K562 (cell line): ENCODE results near the gene BCL10. TPM values are rescaled to one million over a fixed set of nuclear protein-coding genes. Genes with fewer than 3 reads are reported as not detected.

Experiments
- ATAC-seq: fragments of 200-7000 bp; cut with Tn5 transposase; 3 replicates; pipeline ENCODE4 v1.9.1; 2020; ENCODE audit warnings: moderate library complexity
- BruUV-seq: library from RNA; stranded (reverse); fragments of 400-500 nt; replicated peaks from 2 replicates; lab custom pipeline; 2021; lab: Mats Ljungman, UMichigan
- CTCF ChIA-PET: fragments of 300-600 bp; formaldehyde crosslinking; extraction: SDS; loops from one replicate; lab custom pipeline; 2021; ENCODE audit warnings: low intra/inter-chr PET ratio; lab: Yijun Ruan, JAX
- POLR2A ChIA-PET: fragments of 300-600, 350-650 bp; sonication (Branson Sonifier 250); formaldehyde crosslinking; extraction: SDS; loops from one replicate; lab custom pipeline; 2021; ENCODE audit warnings: antibody characterized with exemption, inconsistent platforms; lab: Yijun Ruan, JAX
- DNase-seq, 4 experiments: peaks; one replicate each; pipeline versions ENCODE4 v3.0.0 to v3.0.0-alpha.2; 2011 to 2018; ENCODE audit warnings: low spot score in 3 of 4, mixed read lengths in 3 of 4; ENCODE audit errors: extremely low read depth in 1 of 4
- FAIRE-seq: peaks from 2 replicates; lab custom pipeline; 2011; peaks lifted over from hg19 to GRCh38; lab: Jason Lieb, UNC
- H2AFZ ChIP-seq: 2 replicates; pipeline ENCODE4 v1.6.0; 2011; ENCODE audit warnings: low read depth, low read length, control low read depth, inconsistent platforms
- H3K27ac ChIP-seq: fragments of 200-600 bp; 3 replicates; pipeline ENCODE4 v1.8.0; 2011; ENCODE audit warnings: low read depth, mild to moderate bottlenecking, control low read depth, inconsistent platforms, low read length, moderate library complexity, mixed read lengths; ENCODE audit errors: extremely low read depth
- H3K27me3 ChIP-seq, 2 experiments: fragments of 300-600 bp in 1 of 2; 2 replicates in 1 of 2; 3 replicates in 1 of 2; pipeline versions ENCODE4 v1.6.0 to v1.8.0; 2011; ENCODE audit warnings: inconsistent platforms in 2 of 2, low read length in 2 of 2, mild to moderate bottlenecking in 1 of 2, mixed read lengths in 1 of 2, moderate library complexity in 1 of 2; ENCODE audit not compliant: control insufficient read depth in 2 of 2, insufficient read depth in 2 of 2
- H3K36me3 ChIP-seq: fragments of 300-600 bp; 3 replicates; pipeline ENCODE4 v1.8.0; 2011; ENCODE audit warnings: mild to moderate bottlenecking, low read length, inconsistent platforms; ENCODE audit not compliant: control insufficient read depth, insufficient read depth
- H3K4me1 ChIP-seq, 2 experiments: fragments of 200-600 bp in 1 of 2; replicated peaks in 1 of 2; 2 replicates in 1 of 2; 3 replicates in 1 of 2; pipeline versions ENCODE4 v1.5.1 to v1.8.0; 2011; ENCODE audit warnings: inconsistent platforms in 2 of 2, low read length in 2 of 2, mild to moderate bottlenecking in 1 of 2, mixed read lengths in 1 of 2, moderate library complexity in 1 of 2; ENCODE audit not compliant: control insufficient read depth in 2 of 2, insufficient read depth in 2 of 2
- H3K4me2 ChIP-seq: 2 replicates; pipeline ENCODE4 v1.6.1; 2011; ENCODE audit warnings: low read length, control low read depth, inconsistent platforms, mixed read lengths; ENCODE audit not compliant: insufficient read depth
- H3K4me3 ChIP-seq: fragments of 200-600 bp; sonication (generic), shearing (Covaris generic); 2 replicates; pipeline ENCODE4 v1.5.1; 2016; ENCODE audit warnings: control low read depth, inconsistent platforms
- H3K79me2 ChIP-seq: fragments of 200-600 bp; 3 replicates; pipeline ENCODE4 v1.8.0; 2011; ENCODE audit warnings: low read length, inconsistent platforms; ENCODE audit not compliant: control insufficient read depth, insufficient read depth
- H3K9ac ChIP-seq, 2 experiments: 2 replicates each; pipeline versions ENCODE4 v1.6.0 to v1.6.1; 2011; ENCODE audit warnings: low read depth in 2 of 2, low read length in 2 of 2, control low read depth in 1 of 2, inconsistent platforms in 1 of 2, mild to moderate bottlenecking in 1 of 2, mixed read lengths in 1 of 2; ENCODE audit not compliant: insufficient read depth in 1 of 2
- H3K9me1 ChIP-seq: one replicate; pipeline ENCODE4 v1.6.0; 2011; ENCODE audit warnings: inconsistent platforms, mild to moderate bottlenecking, low read length, moderate library complexity; ENCODE audit not compliant: control insufficient read depth, insufficient read depth
- H3K9me3 ChIP-seq: replicated peaks from 2 replicates; pipeline ENCODE4 v1.5.1; 2011; ENCODE audit warnings: low read depth, low read length, inconsistent platforms; ENCODE audit not compliant: control insufficient read depth, insufficient read depth
- H4K20me1 ChIP-seq: replicated peaks from 2 replicates; pipeline ENCODE4 v1.6.1; 2011; ENCODE audit warnings: low read length, inconsistent platforms, mixed read lengths; ENCODE audit not compliant: control insufficient read depth, insufficient read depth
- CHCHD3 ChIP-seq: fragments of 250-450 bp; sonication (Bioruptor Pico); IDR thresholded peaks from 2 replicates; pipeline ENCODE4 v2.1.2; 2022; ENCODE audit warnings: mild to moderate bottlenecking
- CHD1 ChIP-seq: fragments of 200-600 bp; sonication (generic); IDR thresholded peaks from one replicate; pipeline ENCODE4 v1.6.1; 2012; ENCODE audit warnings: mild to moderate bottlenecking, moderate library complexity, low read length, inconsistent platforms
- CTBP1 ChIP-seq: fragments of 450-650 bp; IDR thresholded peaks from 2 replicates; pipeline ENCODE4 v1.6.1; 2016; ENCODE audit warnings: borderline replicate concordance
- E2F6 ChIP-seq, 2 experiments: IDR thresholded peaks; 2 replicates each; pipeline ENCODE4 v1.6.1; 2011; ENCODE audit warnings: borderline replicate concordance in 1 of 2, control low read depth in 1 of 2, low read depth in 1 of 2, low read length in 1 of 2, mild to moderate bottlenecking in 1 of 2, mixed read lengths in 1 of 2, moderate library complexity in 1 of 2; ENCODE audit not compliant: insufficient read depth in 1 of 2, insufficient read length in 1 of 2, poor library complexity in 1 of 2, severe bottlenecking in 1 of 2; ENCODE audit errors: extremely low read depth in 1 of 2
- HCFC1 ChIP-seq: IDR thresholded peaks from 2 replicates; pipeline ENCODE4 v1.6.1; 2012; ENCODE audit warnings: low read depth, low read length, improper control_type of control experiment
- ILK ChIP-seq: fragments of 450-650 bp; IDR thresholded peaks from 2 replicates; pipeline ENCODE4 v1.6.1; 2016; ENCODE audit warnings: missing genetic modification characterization, low read depth, mild to moderate bottlenecking, missing compliant biosample characterization, moderate library complexity, borderline replicate concordance
- PATZ1 ChIP-seq: fragments of 250-450 bp; sonication (Bioruptor Pico); IDR thresholded peaks from 2 replicates; pipeline ENCODE4 v1.5.0; 2020; ENCODE audit warnings: mild to moderate bottlenecking, borderline replicate concordance
- PBX2 ChIP-seq, 2 experiments: IDR thresholded peaks in 1 of 2; conservative IDR thresholded peaks in 1 of 2; 2 replicates each; pipeline ENCODE4 v1.6.1; 2016; ENCODE audit warnings: low read depth in 2 of 2, mild to moderate bottlenecking in 1 of 2, missing compliant biosample characterization in 1 of 2, missing genetic modification characterization in 1 of 2, moderate library complexity in 1 of 2
- PTBP1 ChIP-seq: fragments of 200-400 bp; formaldehyde crosslinking; IDR thresholded peaks from 2 replicates; pipeline ENCODE4 v1.6.1; 2017; ENCODE audit warnings: low read depth, low read length
- RFX1 ChIP-seq: fragments of 450-650 bp; IDR thresholded peaks from 2 replicates; pipeline ENCODE4 v1.6.1; 2016; ENCODE audit warnings: mild to moderate bottlenecking, moderate library complexity
- SMARCE1 ChIP-seq: fragments of 450-650 bp; IDR thresholded peaks from 2 replicates; pipeline ENCODE4 v1.7.1; 2016; ENCODE audit warnings: mild to moderate bottlenecking
- SRSF7 ChIP-seq: fragments of 200-400 bp; formaldehyde crosslinking; optimal IDR thresholded peaks from 2 replicates; pipeline ENCODE3; 2017; ENCODE audit warnings: mild to moderate bottlenecking, low read depth, low read length
- XRCC4 ChIP-seq: IDR thresholded peaks from one replicate; pipeline ENCODE4 v1.6.1; 2011; ENCODE audit not compliant: insufficient read depth, insufficient read length; ENCODE audit errors: extremely low read depth
- ZNF12 ChIP-seq: sonication (generic); formaldehyde crosslinking; IDR thresholded peaks from 2 replicates; pipeline ENCODE4 v1.4.0; 2020; ENCODE audit warnings: mild to moderate bottlenecking, missing genetic modification reagents
- ZNF124 ChIP-seq: sonication (generic); formaldehyde crosslinking; IDR thresholded peaks from 2 replicates; pipeline ENCODE4 v1.8.1; 2022; ENCODE audit warnings: missing genetic modification reagents
- ZNF134 ChIP-seq: fragments of 250-450 bp; sonication (Bioruptor Pico); conservative IDR thresholded peaks from 2 replicates; pipeline ENCODE4 v1.4.0; 2020
- ZNF232 ChIP-seq: sonication (generic); formaldehyde crosslinking; IDR thresholded peaks from 2 replicates; pipeline ENCODE4 v1.8.0; 2022; ENCODE audit warnings: mild to moderate bottlenecking, missing genetic modification reagents
- ZNF408 ChIP-seq: fragments of 250-450 bp; sonication (Bioruptor Pico); IDR thresholded peaks from 2 replicates; pipeline ENCODE4 v1.4.0; 2020; ENCODE audit warnings: low read depth, mild to moderate bottlenecking, moderate library complexity
- WGBS: fragments of 100-300 bp; shearing (Covaris generic); methylation state at CpG from one replicate; pipeline ENCODE4 v1.1.6; 2016; ENCODE audit warnings: low coverage, mixed read lengths; ENCODE audit not compliant: insufficient coverage; ENCODE audit errors: missing lambda C conversion rate; 5-methylcytosine and 5-hydroxymethylcytosine counted together
- in situ Hi-C: fragments of 300-500 bp; cut with MboI; formaldehyde crosslinking; loops from 4 replicates; pipeline ENCODE4 v1.15.0; 2018; ENCODE audit warnings: inconsistent platforms, mixed read lengths
- intact Hi-C: fragments of 100-400 bp; cut with micrococcal nuclease; formaldehyde crosslinking; loops from 2 replicates; pipeline ENCODE4 v1.14.2; 2022
- polyA plus RNA-seq, 8 experiments: library from polyadenylated mRNA; depleted of rRNA in 4 of 8; stranded (reverse) in 5 of 8; unstranded in 3 of 8; fragments of >200 nt; fragmentation: Nextera tagmentation in 2 of 8; fragmentation: Illumina TruSeq in 1 of 8; extraction: Ambion mirVana in 2 of 8; extraction: Trizol in 1 of 8; gene quantifications; 2 replicates each; pipeline versions ENCODE4 v1.2.1 to v1.2.3, GENCODE V29; 2011 to 2014; ENCODE audit warnings: inconsistent platforms in 1 of 8, missing spikeins in 1 of 8
- total RNA-seq, 7 experiments: library from RNA; depleted of rRNA in 6 of 7; stranded (reverse); fragments of >200 nt in 6 of 7; fragmentation: Illumina TruSeq in 2 of 7; extraction: Trizol in 2 of 7; gene quantifications; 2 replicates each; pipeline versions ENCODE4 v1.2.1 to v1.2.3, GENCODE V29; 2011 to 2021; ENCODE audit warnings: low replicate concordance in 1 of 7

Gene BCL10
- total and polyA plus RNA-seq, 9 of the 15 experiments (the other 6 are each of a cell fraction or from before 2014, with no cell fraction given), result 8.0 to 19.4 (median 12.3) TPM

- WGBS, result 13% methylated on average over 1 of the region's 2 CpGs
- no TSS peak for BruUV-seq
- no peak overlapping the region for H3K4me2 ChIP-seq
- no peak overlapping the region for H3K4me3 ChIP-seq
- peaks cover 0 to 3% of the 10 kb centered on the region in 2 experiments; a peak in 2 of 5 replicates for H3K27me3 ChIP-seq
- H3K27ac ChIP-seq, result no peak overlapping the region
- no peaks in the 10 kb centered on the region for H3K9me3 ChIP-seq
- no peak for FAIRE-seq
- H3K9me1 ChIP-seq, result no peaks in the 10 kb centered on the region
- H2AFZ ChIP-seq, result no peak overlapping the region
- ATAC-seq, result no peak
- ChIA-PET CTCF (no interaction called here), POLR2A (interaction anchor here (1.5 to 2.0 kb wide), 2 partner anchors 10 to 11 kb away, joined by 4 to 9 read pairs; no protein-coding TSS in a partner anchor)
- peaks cover 6 to 13% of the 10 kb centered on the region in 2 experiments; a peak in 4 of 5 replicates for H3K4me1 ChIP-seq
- intact Hi-C loops, result no loop called here
- H4K20me1 ChIP-seq, result no peaks in the 10 kb centered on the region
- no peaks in the 10 kb centered on the region for H3K79me2 ChIP-seq
- DNase-seq, result no peak
- no peaks in the 10 kb centered on the region for H3K36me3 ChIP-seq
- in situ Hi-C loops, result no loop called here
- H3K9ac ChIP-seq, result no peak overlapping the region
- TF ChIP-seq PTBP1 (no peak), XRCC4 (no peak), SRSF7 (no peak), CHCHD3 (CRISPR knock-in tag) (no peak), ZNF408 (CRISPR knock-in tag) (no peak), ILK (no peak), ZNF232 (CRISPR knock-in tag) (no peak), ZNF124 (CRISPR knock-in tag) (no peak), SMARCE1 (no peak), CHD1 (no peak), ZNF12 (CRISPR knock-in tag) (no peak), HCFC1 (no peak), PBX2 (CRISPR knock-in tag; IDR thresholded peaks at IDR 0.05; ENCODE audit: low read depth) (no peak), PBX2 (tag; conservative IDR thresholded peaks at IDR 0.05; ENCODE audit: low read depth) (no peak), RFX1 (no peak), CTBP1 (no peak), E2F6 (IDR thresholded peaks at IDR 0.05; ENCODE audit: borderline replicate concordance in 1 of 2, extremely low read depth in 1 of 2, insufficient read depth in 1 of 2, insufficient read length in 1 of 2, low read depth in 1 of 2, low read length in 1 of 2, poor library complexity in 1 of 2, severe bottlenecking in 1 of 2) (no peak), PATZ1 (no peak), ZNF134 (CRISPR knock-in tag) (no peak)
These were observed 7.8 kb upstream of the BCL10 start for GRCh38 chr1:85284202-85284601.
